TTC549 (cell line): Measurements from ENCODE around the gene RANBP9.

ENCODE experiments used
- FAIRE-seq: peaks from 2 replicates; lab custom pipeline; 2012; peaks lifted over from hg19 to GRCh38; lab: Jason Lieb, UNC

Gene RANBP9

GRCh38 chr6:13677878-13678254, 33.8 kb downstream of the RANBP9 start:
- FAIRE-seq, result no peak

DNA sequence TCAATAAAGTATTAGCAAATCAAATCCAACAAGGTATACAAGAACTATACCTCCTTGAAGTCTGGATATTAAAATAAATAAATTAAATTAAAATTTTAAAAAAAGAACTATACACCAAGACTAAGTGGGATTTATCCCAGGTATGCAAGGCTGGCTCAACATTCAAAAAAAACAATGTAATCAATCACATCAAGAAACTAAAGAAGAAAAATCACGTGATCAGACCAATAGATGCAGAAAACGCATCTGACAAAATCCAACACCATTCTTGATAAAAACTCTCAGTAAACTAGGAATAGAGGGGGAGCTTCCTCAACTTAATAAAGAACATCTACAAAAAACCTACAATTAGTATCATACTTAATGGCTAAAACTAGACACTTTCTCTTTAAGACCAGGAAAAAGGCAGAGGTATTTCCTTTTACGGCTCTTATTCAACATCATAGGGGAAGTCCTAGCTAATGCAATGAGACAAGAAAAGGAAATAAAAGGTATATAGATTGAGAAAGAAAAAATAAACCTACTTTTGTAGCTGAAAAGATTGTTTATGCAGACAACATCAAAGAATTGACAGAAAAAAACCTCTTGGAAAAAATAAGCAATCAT, 35.0 kb downstream of the RANBP9 start:
- no peak for FAIRE-seq

- FAIRE-seq, result no peak
Measured at GRCh38 chr6:13674533-13675190, 37.0 kb downstream of the RANBP9 start.

- FAIRE-seq, result no peak
Measured at GRCh38 chr6:13673825-13674444, 37.7 kb downstream of the RANBP9 start.

- FAIRE-seq, result no peak
Measured at GRCh38 chr6:13673368-13673767, 38.3 kb downstream of the RANBP9 start.

DNA sequence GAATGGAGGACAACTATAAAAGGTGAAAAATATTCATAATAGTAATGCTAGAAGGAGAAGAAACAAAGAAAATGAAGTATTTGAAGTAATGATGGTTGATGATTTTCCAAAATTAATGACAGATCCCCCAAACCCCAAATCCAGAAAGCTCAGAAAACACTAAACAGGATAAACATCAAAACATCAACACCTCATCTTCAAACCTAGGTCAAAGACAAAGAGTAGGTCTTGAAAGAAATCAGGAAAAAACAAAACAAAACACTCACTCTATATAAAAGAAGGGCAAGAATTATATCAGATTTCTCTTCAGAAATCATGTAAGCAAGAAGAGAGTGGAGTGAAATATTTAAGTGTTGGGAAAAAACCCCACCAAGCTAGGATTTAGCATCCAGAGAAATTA, 38.7 kb downstream of the RANBP9 start:
- no peak for FAIRE-seq

- FAIRE-seq, result no peak
Measured at GRCh38 chr6:13671548-13672127, 40.0 kb downstream of the RANBP9 start.

DNA sequence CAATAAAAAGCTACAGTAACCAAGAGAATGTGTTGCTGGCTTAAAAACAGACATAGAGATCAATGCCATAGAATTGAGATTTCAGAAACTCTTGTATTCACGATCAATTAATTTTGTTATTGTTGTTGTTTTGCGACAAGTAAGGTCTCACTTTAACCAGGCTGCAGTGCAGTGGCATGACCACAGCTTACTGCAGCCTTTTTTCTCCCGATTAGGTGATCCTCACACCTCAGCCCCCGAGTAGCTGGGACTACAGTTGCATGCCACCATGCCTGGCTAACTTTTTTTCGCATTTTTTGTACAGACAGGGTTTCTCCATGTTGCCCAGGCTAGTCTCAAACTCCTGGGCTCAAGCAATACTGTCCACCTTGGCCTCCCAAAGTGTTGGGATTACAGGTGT, 42.2 kb downstream of the RANBP9 start:
- FAIRE-seq, result no peak

DNA sequence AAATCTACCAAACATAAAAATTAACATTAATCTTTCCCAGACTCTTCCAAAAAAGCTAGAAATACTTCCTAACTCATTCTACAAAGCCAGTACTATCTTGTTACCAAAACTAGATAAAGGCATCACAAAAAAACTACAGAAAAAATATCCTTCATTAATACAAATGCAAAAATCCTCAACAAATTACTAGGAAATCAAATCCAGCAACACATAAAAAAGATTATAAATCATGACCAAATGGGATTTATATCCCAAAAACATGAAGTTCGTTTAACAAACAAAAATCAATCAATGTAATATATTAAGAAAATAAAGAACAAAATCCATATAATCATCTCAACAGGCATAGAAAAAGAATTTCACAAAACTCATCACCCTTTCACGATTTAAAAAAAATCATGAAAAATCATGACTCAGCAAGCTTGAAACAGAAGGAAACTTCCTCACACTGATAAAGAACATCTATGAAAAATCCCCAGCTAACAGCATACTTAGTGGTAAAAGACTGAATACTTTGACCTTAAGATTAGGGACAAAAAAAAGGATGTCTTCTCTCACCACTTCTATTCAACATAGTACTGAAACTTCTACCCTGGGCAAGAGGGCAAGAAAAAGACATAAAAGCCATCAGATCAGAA, 43.2 kb downstream of the RANBP9 start:
- FAIRE-seq, result no peak

DNA sequence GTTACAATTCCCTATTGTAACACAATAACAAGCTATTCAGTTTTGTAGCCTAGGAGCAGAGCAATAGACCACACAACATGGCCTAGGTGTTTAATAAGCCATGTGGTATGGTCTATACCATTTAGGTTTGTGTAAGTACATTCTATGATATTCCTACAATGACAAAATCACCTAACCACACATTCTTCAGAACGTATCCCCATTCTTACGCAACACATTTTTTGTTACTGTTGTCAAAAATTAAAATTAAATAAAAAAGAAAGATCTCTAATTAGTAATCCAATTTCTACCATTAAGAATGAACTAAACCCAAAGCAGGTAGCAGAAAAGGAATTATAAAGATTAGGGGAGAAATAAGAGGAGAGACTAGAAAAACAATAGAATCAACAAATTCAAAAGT, 44.0 kb downstream of the RANBP9 start:
- FAIRE-seq, result no peak

GRCh38 chr6:13666194-13667105, 45.2 kb downstream of the RANBP9 start:
- no peak for FAIRE-seq

GRCh38 chr6:13664703-13665352, 46.8 kb downstream of the RANBP9 start:
- no peak for FAIRE-seq

DNA sequence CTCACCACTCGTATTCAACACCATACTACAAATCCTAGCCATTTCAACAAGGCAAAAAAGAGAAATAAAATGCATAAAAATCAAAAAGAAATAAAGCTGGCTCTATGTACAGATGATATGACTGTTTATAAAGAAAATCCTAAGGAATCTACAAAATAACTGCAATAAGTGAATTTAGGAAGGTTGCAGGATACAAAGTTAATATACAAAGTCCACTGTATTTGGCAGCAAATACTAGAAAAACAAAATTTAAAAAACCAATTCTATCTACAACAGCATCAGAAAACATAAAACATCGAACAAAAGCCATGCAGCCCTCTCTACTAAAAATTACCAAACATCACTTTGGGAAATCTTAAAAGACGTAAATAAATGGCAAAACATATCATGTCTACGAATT, 47.6 kb downstream of the RANBP9 start:
- no peak for FAIRE-seq

- no peak for FAIRE-seq
Measured at GRCh38 chr6:13662651-13663334, 48.8 kb downstream of the RANBP9 start.

DNA sequence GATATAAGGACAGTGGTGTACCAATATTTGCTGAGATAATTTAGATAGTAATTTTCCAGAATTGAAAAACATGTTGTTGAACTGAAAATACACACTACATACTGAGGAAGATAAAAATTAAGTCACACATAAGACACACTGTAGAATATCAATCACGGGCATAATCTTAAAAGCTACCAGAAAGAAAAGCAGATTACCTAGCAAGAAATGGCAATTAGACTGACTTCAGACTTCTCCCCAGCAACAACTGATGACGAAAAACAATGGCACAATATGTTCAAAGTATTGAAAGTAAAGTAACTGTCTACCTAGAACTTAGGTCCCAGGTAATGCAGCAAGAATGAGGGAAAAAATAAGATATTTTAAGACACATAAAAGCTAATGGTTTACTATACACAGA, 50.0 kb downstream of the RANBP9 start:
- no peak for FAIRE-seq

GRCh38 chr6:13660893-13661292, 50.7 kb downstream of the RANBP9 start:
- FAIRE-seq, result no peak

GRCh38 chr6:13660273-13660672, 51.4 kb downstream of the RANBP9 start:
- FAIRE-seq, result no peak

DNA sequence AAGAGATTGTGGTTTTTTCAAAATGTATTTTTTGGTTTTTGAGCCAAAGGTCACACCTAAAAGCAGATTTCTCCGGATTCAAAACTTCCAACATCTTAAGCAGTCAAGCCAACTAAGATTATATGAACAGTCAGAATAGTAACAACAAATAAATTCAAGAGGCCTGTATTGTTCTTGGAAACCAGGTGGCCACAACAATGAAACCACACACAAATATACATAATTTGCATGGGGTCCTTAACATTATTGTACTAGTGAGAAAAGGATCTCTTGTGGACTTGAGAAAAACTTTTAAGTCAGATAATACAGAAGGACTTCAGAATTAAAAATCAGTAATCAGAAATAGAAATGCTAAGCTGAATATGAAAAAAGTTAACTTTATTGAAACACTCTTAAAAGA, 55.9 kb downstream of the RANBP9 start:
- FAIRE-seq, result no peak

GRCh38 chr6:13654496-13654895, 57.1 kb downstream of the RANBP9 start:
- FAIRE-seq, result no peak

DNA sequence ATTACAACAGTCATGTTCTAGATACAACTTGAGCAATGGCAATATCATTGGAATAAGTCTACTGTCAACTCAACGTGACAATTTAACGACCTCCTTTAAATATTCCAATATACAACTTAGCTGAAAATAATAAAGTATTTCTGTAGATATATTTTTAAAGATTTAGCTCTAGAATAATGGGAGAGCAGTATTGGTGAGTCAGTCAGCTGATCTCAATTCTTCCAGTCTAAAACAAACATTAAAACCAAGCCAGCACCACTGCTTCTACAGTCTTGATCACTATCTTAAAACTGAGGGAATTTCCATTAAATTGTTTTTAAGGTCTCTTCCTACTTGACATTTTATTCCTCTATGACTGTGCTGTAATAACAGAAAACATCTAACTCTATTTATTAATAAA, 58.3 kb downstream of the RANBP9 start:
- FAIRE-seq, result no peak

- FAIRE-seq, result no peak
Measured at GRCh38 chr6:13649393-13649792, 62.2 kb downstream of the RANBP9 start.
